Effector CD8-positive, alpha-beta T cell (primary cell): Measurements from ENCODE around the gene TESK2.
A peak's percentile ranks its signal among the peaks of the same experiment; 100 is the strongest.

ENCODE experiments used
- DNase-seq: peaks from one replicate; lab custom pipeline; 2025; lab: John Stamatoyannopoulos, UW

Gene TESK2

GRCh38 chr1:45304311-45305081 lies 186.5 kb downstream of the TESK2 start:
- no peak for DNase-seq

DNA sequence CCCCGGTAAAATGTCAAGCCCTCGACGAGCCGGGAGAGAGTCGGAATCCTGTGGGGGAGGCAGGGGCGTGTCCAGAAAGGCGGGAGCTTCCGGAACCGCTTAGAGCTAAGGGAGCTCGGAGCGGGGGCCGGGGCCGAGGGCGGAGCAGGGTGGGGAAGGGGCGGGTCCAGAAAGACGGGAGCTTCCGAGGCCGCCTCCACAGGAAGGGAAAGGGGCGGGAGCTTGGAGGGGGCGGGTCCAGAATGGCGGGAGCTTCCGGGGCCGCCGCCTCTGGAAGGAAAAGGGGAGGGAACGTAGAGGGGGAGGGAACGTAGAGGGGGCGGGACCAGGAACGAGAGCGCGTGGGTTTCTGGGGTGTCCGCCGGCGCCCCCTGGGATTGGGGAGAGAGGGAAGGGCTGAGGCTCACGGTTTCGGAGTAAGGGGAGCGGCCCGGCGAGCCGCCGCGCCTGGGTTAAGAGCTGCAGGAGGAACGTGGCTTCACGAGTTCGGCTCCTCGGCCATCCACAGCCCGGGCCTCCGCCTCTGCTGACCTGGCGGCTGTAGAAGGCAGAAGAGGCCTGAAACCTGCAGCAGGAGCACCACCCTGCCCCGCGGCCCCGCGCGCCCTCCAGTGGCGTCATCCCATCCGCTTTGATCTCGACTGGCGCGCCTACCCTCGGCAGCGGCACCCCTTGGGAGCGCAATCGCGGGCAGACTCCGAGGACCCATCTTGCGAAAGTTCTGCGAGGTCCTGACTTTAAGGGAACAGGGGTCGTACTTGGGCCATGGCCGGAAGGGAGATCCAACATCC lies 187.2 kb downstream of the TESK2 start:
- DNase-seq: peak; percentile 96

- DNase-seq: no peak
These were observed 188.3 kb downstream of the TESK2 start for GRCh38 chr1:45302505-45303150.

DNA sequence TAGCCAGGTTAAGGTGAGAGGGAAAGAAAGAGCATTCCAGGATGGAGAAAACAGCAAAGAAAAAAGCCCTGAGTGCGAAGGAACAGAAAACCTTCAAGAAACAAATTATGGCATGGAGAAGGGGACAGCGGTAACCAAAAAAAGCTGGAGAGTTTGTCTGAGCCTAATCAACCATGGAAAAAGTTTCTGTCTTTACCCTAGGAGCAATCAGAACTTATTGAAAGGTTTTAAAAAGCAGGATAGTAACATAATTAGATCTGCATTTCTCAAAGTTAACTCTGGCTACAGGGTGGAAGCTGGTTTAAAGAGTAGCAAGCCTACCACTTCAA lies 190.3 kb downstream of the TESK2 start:
- no peak for DNase-seq

DNA sequence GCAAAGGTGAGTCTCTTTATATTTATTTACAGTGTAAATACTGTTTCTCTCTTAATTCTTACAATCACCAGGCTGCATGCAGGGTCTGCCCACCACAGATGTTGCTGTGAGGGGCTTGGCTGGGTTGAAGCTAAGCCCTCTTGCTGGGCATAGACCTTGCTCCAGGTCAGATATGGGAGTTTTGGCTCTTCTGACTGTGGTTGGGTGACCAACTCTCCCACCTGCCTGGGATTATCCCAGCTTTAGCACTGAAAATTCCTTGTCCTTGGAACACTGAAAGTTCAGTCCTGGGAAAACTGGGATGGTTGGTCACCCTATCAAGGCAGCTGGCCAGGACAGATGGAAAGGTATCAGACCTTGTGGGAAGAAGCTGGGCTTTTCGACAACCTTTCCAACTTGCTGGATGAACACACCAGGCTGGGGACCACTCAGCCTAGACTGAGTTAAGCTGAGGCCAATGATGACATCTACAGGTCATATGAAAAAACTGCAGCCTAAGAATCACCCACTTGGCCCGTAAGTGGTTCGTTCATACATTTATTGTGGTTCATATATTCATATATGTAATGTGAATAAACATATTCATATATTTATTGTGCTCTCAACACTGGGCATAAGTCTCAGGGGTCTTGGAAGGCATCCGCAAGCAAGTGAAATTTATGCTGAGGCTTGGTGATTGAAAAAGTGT lies 190.8 kb downstream of the TESK2 start:
- DNase-seq: peak; percentile 10

DNA sequence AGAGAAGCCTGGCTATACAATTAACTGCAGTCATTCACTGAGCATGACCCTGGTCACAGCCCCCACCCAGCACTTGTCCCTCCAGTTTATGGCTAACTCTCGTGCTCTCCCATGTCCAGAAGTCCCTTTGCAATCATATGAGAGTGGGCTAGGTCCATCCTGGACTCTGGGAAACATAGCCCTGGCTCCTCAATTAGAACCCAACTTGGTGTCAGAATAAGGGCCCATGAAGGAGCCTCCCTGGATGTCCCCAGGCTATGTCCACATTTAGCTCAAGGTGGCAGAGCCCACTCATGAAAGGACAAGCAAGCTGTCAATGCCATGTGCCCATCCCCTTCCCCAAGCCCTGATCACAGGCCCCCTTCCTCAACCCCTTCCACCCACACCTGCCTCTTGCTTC lies 191.7 kb downstream of the TESK2 start:
- DNase-seq: no peak

GRCh38 chr1:45297666-45298356 lies 193.2 kb downstream of the TESK2 start:
- no peak for DNase-seq
